GM18507 (cell line): ENCODE results near the gene GBGT1.

Source experiments
- DNase-seq: peaks from one replicate; pipeline ENCODE4 v3.0.0; 2011; ENCODE audit warnings: low read depth; ENCODE audit not compliant: insufficient read length; ENCODE audit errors: extremely low spot score
- FAIRE-seq: peaks from 2 replicates; lab custom pipeline; 2011; peaks lifted over from hg19 to GRCh38; lab: Jason Lieb, UNC

The GBGT1 gene

DNA sequence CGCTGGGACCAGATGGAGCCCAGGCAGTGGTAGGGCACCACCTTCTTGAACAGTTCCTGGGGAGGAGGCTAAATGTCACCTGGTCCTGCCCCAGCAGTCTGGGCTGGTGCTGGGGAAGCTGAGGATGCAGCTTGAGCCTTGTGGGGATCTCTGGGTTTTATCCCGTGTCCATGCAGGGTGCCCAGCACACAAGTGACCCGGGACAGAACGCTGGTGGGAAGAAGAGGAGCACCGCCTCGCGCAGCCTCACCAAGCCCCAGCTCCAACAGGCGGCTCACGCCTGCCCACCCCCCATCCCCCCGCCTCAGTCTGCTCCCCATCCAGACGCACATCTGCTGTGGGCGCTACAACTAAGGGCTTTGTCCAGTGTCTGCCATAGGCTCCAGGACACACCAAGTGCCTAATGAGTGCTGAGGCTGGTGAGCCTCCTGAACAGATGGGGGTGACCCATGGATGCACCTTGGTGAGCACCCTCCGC is 56.4 kb downstream of the GBGT1 start:
- DNase-seq (no peak), FAIRE-seq (no peak)

DNA sequence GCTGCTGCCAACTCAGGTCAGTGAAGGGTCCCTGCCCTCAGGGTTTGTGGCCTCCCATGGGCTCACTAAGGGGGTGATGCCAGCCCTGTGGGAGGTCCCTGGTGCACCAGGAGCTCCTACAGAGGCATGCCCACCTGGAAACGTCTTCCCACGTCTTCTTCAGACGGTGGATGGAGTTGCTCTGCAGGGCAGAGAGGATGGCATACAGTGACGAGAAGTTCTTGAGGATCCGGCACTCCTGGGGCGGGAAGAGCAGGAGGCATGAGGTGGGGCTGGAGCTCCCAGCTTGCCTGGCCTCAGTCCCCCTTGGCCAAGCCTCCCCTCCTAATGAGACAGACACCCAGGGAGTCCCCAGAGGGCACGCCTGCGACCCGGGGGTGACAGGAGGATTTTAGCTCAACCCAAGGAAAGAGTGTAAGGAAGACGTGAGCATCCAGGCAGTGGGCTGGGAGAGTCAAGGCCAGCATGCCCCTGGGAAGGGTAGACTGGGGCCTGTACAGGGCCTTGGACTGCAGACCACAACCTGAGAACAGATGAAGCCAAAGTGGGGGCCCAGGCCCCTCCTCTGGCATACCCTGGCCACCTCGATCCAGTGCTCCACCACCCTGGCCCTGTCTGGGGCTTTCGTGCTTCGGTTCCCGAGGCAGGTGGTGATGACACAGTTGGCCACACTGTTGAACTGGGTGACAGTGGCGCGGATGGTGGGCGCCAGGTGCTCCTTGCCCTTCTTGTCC is 57.0 kb downstream of the GBGT1 start:
- FAIRE-seq (no peak), DNase-seq (no peak)

DNA sequence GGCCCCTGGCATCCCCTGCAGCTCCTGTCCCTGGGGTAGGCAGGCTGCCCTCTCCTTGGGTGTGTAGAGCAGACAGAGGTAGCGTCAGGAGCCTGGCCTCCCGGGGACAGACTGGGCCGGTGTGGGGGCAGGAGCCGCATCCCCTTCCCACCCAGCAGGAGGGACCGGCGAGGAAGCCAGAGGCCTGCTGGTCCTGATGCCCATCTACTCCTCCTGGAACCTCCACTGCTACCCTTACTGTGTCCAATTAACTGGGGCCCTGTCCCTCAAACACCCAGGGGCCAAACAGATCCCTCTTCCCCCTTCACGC is 58.3 kb downstream of the GBGT1 start:
- FAIRE-seq = no peak
- DNase-seq = no peak

DNA sequence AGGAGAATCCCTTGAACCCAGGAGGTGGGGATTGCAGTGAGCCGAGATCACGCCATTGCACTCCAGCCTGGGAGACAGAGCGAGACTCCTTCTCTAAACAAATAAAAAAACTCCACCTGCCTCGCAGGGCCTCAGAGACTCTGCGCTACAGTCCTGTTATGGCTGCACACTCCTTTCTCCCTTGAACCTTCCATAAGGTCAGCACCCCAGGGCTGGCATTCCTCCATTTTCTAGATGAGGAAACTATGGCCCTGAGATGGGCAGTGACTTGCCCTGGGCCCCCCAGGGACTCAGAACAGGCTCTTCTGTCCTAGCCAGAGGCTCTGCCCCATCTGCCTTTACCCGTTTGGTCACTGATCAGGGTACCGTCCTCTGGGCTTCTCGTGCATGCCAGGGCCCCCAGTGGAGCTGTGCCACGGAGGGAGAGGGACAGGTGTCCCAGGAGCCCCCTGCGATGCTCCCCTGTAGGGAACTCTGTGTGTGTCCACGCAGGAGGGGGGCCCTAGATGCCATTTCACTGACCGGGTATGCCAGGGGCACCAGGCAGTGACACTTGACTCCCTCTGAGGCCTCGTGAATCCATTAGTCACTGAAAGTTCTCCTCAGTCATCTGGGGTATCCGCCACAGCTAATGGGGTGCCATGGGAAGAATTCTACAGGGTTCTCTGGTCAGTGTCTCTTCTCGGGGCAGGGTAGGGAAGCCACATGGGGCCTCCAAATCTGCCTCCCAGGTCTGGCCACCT is 58.8 kb downstream of the GBGT1 start:
- no peak for FAIRE-seq
- no peak for DNase-seq

DNA sequence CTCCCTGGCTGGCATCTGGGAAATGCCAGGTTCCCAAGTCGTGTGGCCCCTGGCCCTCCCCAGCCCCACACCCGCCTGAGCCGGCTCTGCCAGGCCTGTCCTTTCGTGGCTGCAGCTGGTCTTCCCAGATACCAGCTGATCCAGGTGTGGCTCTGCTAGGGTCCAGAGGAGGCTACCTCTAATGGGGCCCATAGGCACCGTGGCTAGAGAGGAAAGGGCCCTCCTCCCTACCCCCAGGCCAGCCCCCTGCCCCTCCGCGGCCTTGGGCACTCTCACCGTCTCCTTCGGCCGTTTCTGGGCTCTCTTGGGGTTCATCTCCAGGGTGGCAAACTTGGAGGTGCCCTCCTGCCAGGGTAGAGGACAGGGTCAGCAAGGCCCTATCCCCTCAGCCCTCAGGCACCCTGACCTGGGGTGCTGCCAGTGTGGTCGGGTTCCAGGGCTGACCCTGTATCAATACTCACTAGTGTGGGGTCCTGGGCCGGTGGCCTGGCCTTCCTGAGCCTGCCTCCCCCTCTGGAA is 59.7 kb downstream of the GBGT1 start:
- FAIRE-seq = no peak

DNA sequence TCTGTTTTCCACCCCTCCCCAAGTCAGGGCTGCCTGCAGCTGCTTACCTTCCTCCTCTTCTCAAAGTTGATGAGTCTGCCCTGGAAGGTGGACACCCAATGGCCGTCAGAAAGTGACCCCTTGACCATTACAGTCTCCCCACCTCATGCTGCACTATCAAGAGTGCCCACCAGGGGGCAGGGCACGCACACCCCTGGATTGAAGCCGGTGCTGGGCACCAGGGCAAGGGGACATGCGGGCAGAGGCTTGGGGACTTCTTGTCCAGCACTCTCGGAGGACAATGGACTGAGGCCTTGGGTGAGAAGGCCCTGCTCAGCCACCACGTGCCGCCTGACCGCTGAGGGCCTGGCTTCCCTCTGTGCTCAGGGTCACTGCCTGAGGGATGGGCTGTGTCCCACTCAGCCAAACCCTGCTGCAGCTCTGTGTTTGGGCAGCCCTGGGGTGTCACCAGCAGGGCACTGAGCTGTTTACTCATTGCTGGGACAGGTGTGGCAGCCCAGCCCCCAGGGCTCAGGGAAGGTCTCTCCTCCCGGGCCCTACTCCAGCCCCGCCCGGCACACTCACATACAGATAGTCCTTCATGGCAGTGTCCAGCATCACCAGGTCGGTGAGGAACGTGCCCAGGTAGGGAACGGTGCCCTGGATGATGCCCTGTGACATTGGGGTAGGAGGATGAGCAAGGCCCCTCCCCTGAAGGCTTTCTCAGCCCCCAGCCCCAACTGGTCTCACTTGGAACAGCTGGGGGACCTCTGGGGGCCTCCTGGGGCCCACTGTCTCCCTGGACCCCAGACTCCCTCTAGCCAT is 60.3 kb downstream of the GBGT1 start:
- DNase-seq = no peak
- peak; percentile 83 for FAIRE-seq

More for the DNA sequence above, 59.7 kb downstream of the GBGT1 start:
- DNase-seq = no peak
